Measurements from ENCODE around the gene STKLD1. TPM values are rescaled to one million over a fixed set of nuclear protein-coding genes. Genes with fewer than 3 reads are reported as not detected.

STKLD1 gene
- total and polyA plus RNA-seq, 9 of the 15 experiments (the other 6 are each of a cell fraction or from before 2014, with no cell fraction given): 0.10 to 0.65 (median 0.33) TPM; not detected in 2

- TF ChIP-seq PRDM10 (IDR thresholded peaks at IDR 0.05; ENCODE audit: partially characterized antibody) (peak; percentile 26), ZNF217 (CRISPR knock-in tag; IDR thresholded peaks at IDR 0.05) (no peak), RFX5 (IDR thresholded peaks at IDR 0.05; ENCODE audit: low read depth, low read length) (no peak), RNF2 (IDR thresholded peaks at IDR 0.05) (no peak; the same call in none of the 2 replicates), HDAC2 (IDR thresholded peaks at IDR 0.05) (no peak), RFX1 (IDR thresholded peaks at IDR 0.05) (no peak), ZNF184 (CRISPR knock-in tag; IDR thresholded peaks at IDR 0.05) (no peak), PRMT5 (CRISPR knock-in tag; IDR thresholded peaks at IDR 0.05) (no peak), TAF1 (IDR thresholded peaks at IDR 0.05; ENCODE audit: control insufficient read depth, extremely low read depth, insufficient read depth, low read length, severe bottlenecking) (peak; percentile 93), CREBBP (IDR thresholded peaks at IDR 0.05; ENCODE audit: low read depth, low read length) (no peak), RAD51 (IDR thresholded peaks at IDR 0.05; ENCODE audit: borderline replicate concordance, low read depth) (no peak), RBFOX2 (IDR thresholded peaks at IDR 0.05; ENCODE audit: low read depth, low read length) (peak; percentile 97), ZBTB34 (CRISPR knock-in tag; IDR thresholded peaks at IDR 0.05) (no peak), E2F3 (CRISPR knock-in tag; IDR thresholded peaks at IDR 0.05) (no peak), ZSCAN32 (CRISPR knock-in tag; IDR thresholded peaks at IDR 0.05) (no peak), AFF1 (IDR thresholded peaks at IDR 0.05; ENCODE audit: low read depth in 1 of 2, partially characterized antibody in 2 of 2) (no peak), BDP1 (IDR thresholded peaks at IDR 0.05; ENCODE audit: insufficient read depth, insufficient read length) (no peak), BACH1 (tag; IDR thresholded peaks at IDR 0.05) (no peak), ZNF79 (CRISPR knock-in tag; IDR thresholded peaks at IDR 0.05; ENCODE audit: low read depth) (no peak), NCOA6 (IDR thresholded peaks at IDR 0.05) (no peak)
Measured at GRCh38 chr9:133375724-133376654, at the start of gene STKLD1, which contains the start of gene SURF4 (continued).

All from K562 (cell line).